K562 (cell line): ENCODE data around the gene TAMALIN. TPM values are rescaled to one million over a fixed set of nuclear protein-coding genes. Genes with fewer than 3 reads are reported as not detected.

Experiments
- CAMTA2 ChIP-seq: fragments of 250-450 bp; sonication (Bioruptor Pico); conservative IDR thresholded peaks from 2 replicates; pipeline ENCODE4 v1.5.1; 2022
- COPS2 ChIP-seq: fragments of 450-650 bp; conservative IDR thresholded peaks from 2 replicates; pipeline ENCODE4 v1.6.1; 2016; ENCODE audit warnings: mild to moderate bottlenecking, moderate library complexity
- CSDE1 ChIP-seq, 2 experiments: fragments of 450-650 bp; IDR thresholded peaks; 2 replicates each; pipeline ENCODE4 v1.6.1; 2016; ENCODE audit warnings: mild to moderate bottlenecking in 1 of 2
- EP400 ChIP-seq: fragments of 450-650 bp; IDR thresholded peaks from 2 replicates; pipeline ENCODE4 v1.6.1; 2017; ENCODE audit warnings: antibody characterized with exemption, mild to moderate bottlenecking, moderate library complexity
- GATAD2B ChIP-seq: fragments of 450-650 bp; IDR thresholded peaks from 2 replicates; pipeline ENCODE4 v1.6.1; 2017; ENCODE audit warnings: mild to moderate bottlenecking, borderline replicate concordance
- HNRNPH1 ChIP-seq: fragments of 200-400 bp; formaldehyde crosslinking; optimal IDR thresholded peaks from 2 replicates; pipeline ENCODE3; 2017; ENCODE audit warnings: low read depth, mild to moderate bottlenecking, low read length, moderate library complexity
- MYBL2 ChIP-seq, 2 experiments: fragments of 450-650 bp in 1 of 2; sonication (generic) in 1 of 2; formaldehyde crosslinking in 1 of 2; IDR thresholded peaks; 2 replicates each; pipeline versions ENCODE4 v1.6.1 to v1.8.1; 2017 to 2022; ENCODE audit warnings: borderline replicate concordance in 1 of 2, inconsistent platforms in 1 of 2, low read depth in 1 of 2, mild to moderate bottlenecking in 1 of 2, missing genetic modification reagents in 1 of 2, moderate library complexity in 1 of 2
- NFATC3 ChIP-seq: fragments of 450-650 bp; IDR thresholded peaks from 2 replicates; pipeline ENCODE4 v1.6.1; 2017; ENCODE audit warnings: mild to moderate bottlenecking
- NUFIP1 ChIP-seq: fragments of 450-650 bp; IDR thresholded peaks from 2 replicates; pipeline ENCODE4 v1.6.1; 2018; ENCODE audit not compliant: partially characterized antibody
- POU5F1 ChIP-seq: fragments of 150-350 bp; IDR thresholded peaks from 2 replicates; pipeline ENCODE4 v1.6.1; 2014; ENCODE audit warnings: borderline replicate concordance, low read length, low read depth, mild to moderate bottlenecking; ENCODE audit not compliant: partially characterized antibody
- RBM14 ChIP-seq: fragments of 200-400 bp; formaldehyde crosslinking; IDR thresholded peaks from 2 replicates; pipeline ENCODE4 v1.6.1; 2018; ENCODE audit warnings: low read depth, mild to moderate bottlenecking, low read length, moderate library complexity, borderline replicate concordance; ENCODE audit not compliant: insufficient read depth
- STAT5A ChIP-seq: IDR thresholded peaks from 2 replicates; pipeline ENCODE4 v1.6.1; 2012; ENCODE audit warnings: low read length, inconsistent platforms, borderline replicate concordance
- TEAD4 ChIP-seq, 2 experiments: sonication (generic) in 1 of 2; formaldehyde crosslinking in 1 of 2; IDR thresholded peaks; 2 replicates each; pipeline versions ENCODE4 v1.6.1 to v1.8.0; 2012 to 2022; ENCODE audit warnings: borderline replicate concordance in 1 of 2, inconsistent platforms in 1 of 2, low read length in 1 of 2, mild to moderate bottlenecking in 1 of 2, missing genetic modification reagents in 1 of 2
- WHSC1 ChIP-seq: IDR thresholded peaks from one replicate; pipeline ENCODE4 v1.6.1; 2012; ENCODE audit warnings: low read length, control low read depth, inconsistent platforms
- ZNF561 ChIP-seq: fragments of 450-650 bp; formaldehyde crosslinking; conservative IDR thresholded peaks from 2 replicates; pipeline ENCODE4 v1.4.0; 2020; ENCODE audit warnings: mild to moderate bottlenecking, moderate library complexity
- polyA plus RNA-seq, 8 experiments: library from polyadenylated mRNA; depleted of rRNA in 4 of 8; stranded (reverse) in 5 of 8; unstranded in 3 of 8; fragments of >200 nt; fragmentation: Nextera tagmentation in 2 of 8; fragmentation: Illumina TruSeq in 1 of 8; extraction: Ambion mirVana in 2 of 8; extraction: Trizol in 1 of 8; gene quantifications; 2 replicates each; pipeline versions ENCODE4 v1.2.1 to v1.2.3, GENCODE V29; 2011 to 2014; ENCODE audit warnings: inconsistent platforms in 1 of 8, missing spikeins in 1 of 8
- total RNA-seq, 7 experiments: library from RNA; depleted of rRNA in 6 of 7; stranded (reverse); fragments of >200 nt in 6 of 7; fragmentation: Illumina TruSeq in 2 of 7; extraction: Trizol in 2 of 7; gene quantifications; 2 replicates each; pipeline versions ENCODE4 v1.2.1 to v1.2.3, GENCODE V29; 2011 to 2021; ENCODE audit warnings: low replicate concordance in 1 of 7
- TF ChIP-seq, protein P1 (sequence below): sonication (generic); formaldehyde crosslinking; IDR thresholded peaks from 2 replicates; pipeline ENCODE4 v1.8.1; 2023; ENCODE audit warnings: mild to moderate bottlenecking, missing genetic modification reagents
- TF ChIP-seq, protein P2 (sequence below): fragments of 200-800 bp; sonication (Bioruptor generic); IDR thresholded peaks from 2 replicates; pipeline ENCODE4 v1.6.1; 2017; ENCODE audit warnings: missing genetic modification characterization, missing compliant biosample characterization

The TAMALIN gene
- total and polyA plus RNA-seq, 9 of the 15 experiments (the other 6 are each of a cell fraction or from before 2014, with no cell fraction given) = 0.74 to 2.2 (median 1.5) TPM; not detected in 2

- TF ChIP-seq, protein P1, sequence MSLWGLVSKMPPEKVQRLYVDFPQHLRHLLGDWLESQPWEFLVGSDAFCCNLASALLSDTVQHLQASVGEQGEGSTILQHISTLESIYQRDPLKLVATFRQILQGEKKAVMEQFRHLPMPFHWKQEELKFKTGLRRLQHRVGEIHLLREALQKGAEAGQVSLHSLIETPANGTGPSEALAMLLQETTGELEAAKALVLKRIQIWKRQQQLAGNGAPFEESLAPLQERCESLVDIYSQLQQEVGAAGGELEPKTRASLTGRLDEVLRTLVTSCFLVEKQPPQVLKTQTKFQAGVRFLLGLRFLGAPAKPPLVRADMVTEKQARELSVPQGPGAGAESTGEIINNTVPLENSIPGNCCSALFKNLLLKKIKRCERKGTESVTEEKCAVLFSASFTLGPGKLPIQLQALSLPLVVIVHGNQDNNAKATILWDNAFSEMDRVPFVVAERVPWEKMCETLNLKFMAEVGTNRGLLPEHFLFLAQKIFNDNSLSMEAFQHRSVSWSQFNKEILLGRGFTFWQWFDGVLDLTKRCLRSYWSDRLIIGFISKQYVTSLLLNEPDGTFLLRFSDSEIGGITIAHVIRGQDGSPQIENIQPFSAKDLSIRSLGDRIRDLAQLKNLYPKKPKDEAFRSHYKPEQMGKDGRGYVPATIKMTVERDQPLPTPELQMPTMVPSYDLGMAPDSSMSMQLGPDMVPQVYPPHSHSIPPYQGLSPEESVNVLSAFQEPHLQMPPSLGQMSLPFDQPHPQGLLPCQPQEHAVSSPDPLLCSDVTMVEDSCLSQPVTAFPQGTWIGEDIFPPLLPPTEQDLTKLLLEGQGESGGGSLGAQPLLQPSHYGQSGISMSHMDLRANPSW (CRISPR knock-in tag) = no peak
- no peak for TF ChIP-seq ZNF561 (CRISPR knock-in tag)
- TF ChIP-seq RBM14 = no peak
- no peak for TF ChIP-seq CSDE1 (IDR thresholded peaks at IDR 0.05)
- TF ChIP-seq, protein P2, sequence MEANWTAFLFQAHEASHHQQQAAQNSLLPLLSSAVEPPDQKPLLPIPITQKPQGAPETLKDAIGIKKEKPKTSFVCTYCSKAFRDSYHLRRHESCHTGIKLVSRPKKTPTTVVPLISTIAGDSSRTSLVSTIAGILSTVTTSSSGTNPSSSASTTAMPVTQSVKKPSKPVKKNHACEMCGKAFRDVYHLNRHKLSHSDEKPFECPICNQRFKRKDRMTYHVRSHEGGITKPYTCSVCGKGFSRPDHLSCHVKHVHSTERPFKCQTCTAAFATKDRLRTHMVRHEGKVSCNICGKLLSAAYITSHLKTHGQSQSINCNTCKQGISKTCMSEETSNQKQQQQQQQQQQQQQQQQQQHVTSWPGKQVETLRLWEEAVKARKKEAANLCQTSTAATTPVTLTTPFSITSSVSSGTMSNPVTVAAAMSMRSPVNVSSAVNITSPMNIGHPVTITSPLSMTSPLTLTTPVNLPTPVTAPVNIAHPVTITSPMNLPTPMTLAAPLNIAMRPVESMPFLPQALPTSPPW (CRISPR knock-in tag) = no peak
- no peak for TF ChIP-seq CAMTA2 (CRISPR knock-in tag)
- no peak for TF ChIP-seq NFATC3
- no peak for TF ChIP-seq WHSC1
- TF ChIP-seq POU5F1 = no peak
- TF ChIP-seq HNRNPH1 = no peak
- no peak for TF ChIP-seq GATAD2B
- TF ChIP-seq COPS2 = no peak
- no peak for TF ChIP-seq NUFIP1
- TF ChIP-seq STAT5A = no peak
- no peak for TF ChIP-seq EP400
- no peak for TF ChIP-seq TEAD4 (IDR thresholded peaks at IDR 0.05; ENCODE audit: low read length)
- TF ChIP-seq TEAD4 (CRISPR knock-in tag; IDR thresholded peaks at IDR 0.05; ENCODE audit: borderline replicate concordance) = no peak
- TF ChIP-seq MYBL2 (IDR thresholded peaks at IDR 0.05; ENCODE audit: low read depth) = no peak
- TF ChIP-seq MYBL2 (CRISPR knock-in tag; IDR thresholded peaks at IDR 0.05; ENCODE audit: borderline replicate concordance) = no peak
These were observed 46.9 kb downstream of the TAMALIN start (continued) for GRCh38 chr12:52053536-52054209.
